Left cardiac atrium (tissue), 4 donors: ENCODE data around the gene EDEM3. TPM values are rescaled to one million over a fixed set of nuclear protein-coding genes. Genes with fewer than 3 reads are reported as not detected.

ENCODE experiments used
- ATAC-seq, 2 donors: fragments of 200-7000 bp; cut with Tn5 transposase; one replicate each; pipeline ENCODE4 v1.9.1; 2020; ENCODE audit warnings: mild to moderate bottlenecking in 2 of 2, moderate library complexity in 2 of 2
- DNase-seq: peaks from one replicate; pipeline ENCODE4 v3.0.0-alpha.2; 2020
- intact Hi-C, 2 donors: fragments of 100-400 bp; cut with DNase I; formaldehyde crosslinking; loops; one replicate each; pipeline versions ENCODE4 v1.14.1 to v1.15.1; 2022 to 2023
- total RNA-seq, 2 donors: library from RNA; stranded (reverse); fragmentation: NEBNext Ultra II Directional; extraction: Animal tissue kit (Norgen Biotek cat#: 25700); gene quantifications; one replicate each; pipeline ENCODE4 v1.2.1, GENCODE V29; 2021
- donor health status: DM: no; HTN: yes; CAD: no.
- donor health status: DM: no; HTN: yes; CAD: no; lungs with severe emphysema.
- donor health status: DM: yes; HTN: yes; CAD: no.
- donor health status: Dilated cardiomyopathy.

Gene EDEM3
- total RNA-seq, 2 donors from 2014 or later = 21.7 to 25.4 TPM

GRCh38 chr1:184655185-184655584 is 99.5 kb downstream of the EDEM3 start:
- ATAC-seq (no peak), DNase-seq (no peak)
- intact Hi-C loops = no loop called here

GRCh38 chr1:184650177-184650866 is 104.3 kb downstream of the EDEM3 start:
- DNase-seq (no peak), ATAC-seq (no peak)
- intact Hi-C loops = no loop called here

DNA sequence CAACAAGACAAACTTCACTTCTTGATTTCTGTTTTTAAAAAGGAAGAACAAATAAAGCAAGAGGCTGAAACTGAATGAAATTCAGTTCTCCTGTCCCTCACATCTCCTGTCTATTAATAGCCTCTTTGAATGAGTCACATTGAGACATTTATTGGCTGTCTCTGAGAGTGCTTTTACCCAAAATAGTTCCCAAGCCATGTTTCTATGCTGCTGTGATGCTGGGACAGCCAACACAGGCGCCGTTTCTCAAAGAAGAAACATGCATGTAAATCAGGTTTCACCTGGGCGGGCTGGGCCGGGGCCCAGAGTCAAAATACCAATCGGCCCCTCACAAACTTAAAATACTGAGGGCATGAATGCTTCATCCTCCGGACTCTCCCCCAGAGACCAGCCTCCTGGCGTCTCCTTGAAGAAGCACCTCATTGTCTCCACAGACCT is 105.2 kb downstream of the EDEM3 start:
- ATAC-seq (peak; percentile 81 to 90), DNase-seq (no peak)
- intact Hi-C loops = no loop called here

- ATAC-seq = peak in 1 of 2 donors; percentile 47
- intact Hi-C loops = no loop called here
- DNase-seq = no peak
Observed at GRCh38 chr1:184648856-184649201, 105.8 kb downstream of the EDEM3 start.

GRCh38 chr1:184648160-184648855 is 106.3 kb downstream of the EDEM3 start:
- intact Hi-C loops = no loop called here
- ATAC-seq (no peak), DNase-seq (no peak)

DNA sequence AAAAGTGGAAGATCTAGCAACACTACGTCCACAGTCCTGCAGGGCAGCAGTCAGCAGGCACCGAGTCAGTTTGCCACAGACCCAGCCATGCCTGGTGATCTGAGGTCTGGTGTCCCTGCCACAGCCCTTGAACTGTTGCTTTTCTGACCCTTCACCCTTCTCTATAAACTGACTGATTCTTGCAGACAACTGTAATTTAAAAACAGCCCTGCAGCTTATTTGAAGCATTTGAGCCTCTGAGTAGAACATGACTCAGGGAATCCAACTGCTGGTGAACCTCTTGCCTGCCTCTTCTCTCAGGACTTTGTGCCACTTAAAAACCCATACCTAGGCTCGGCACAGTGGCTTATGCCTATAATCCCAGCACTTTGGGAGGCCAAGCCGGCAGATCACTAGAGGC is 107.2 kb downstream of the EDEM3 start:
- intact Hi-C loops = no loop called here
- ATAC-seq = no peak
- DNase-seq = no peak

DNA sequence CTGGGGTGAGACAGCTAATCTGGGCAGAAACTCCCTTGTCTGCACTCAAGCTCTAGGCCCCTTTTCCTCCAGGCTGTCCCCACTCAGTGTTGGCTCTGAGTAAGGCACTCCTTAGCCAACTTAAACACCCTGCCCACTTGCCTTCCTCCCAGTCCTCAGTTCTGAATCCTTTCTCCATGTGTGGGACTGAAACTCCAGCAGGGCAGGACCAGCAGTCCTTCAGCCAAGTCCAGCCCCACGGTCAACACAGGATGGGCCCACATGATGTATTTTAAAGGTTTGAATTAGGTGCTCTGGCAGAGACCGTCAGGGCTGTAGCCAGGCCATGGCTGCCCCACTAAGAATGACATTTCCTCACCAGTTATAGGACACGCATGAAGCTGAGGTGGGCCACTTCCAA is 107.8 kb downstream of the EDEM3 start:
- DNase-seq = no peak
- intact Hi-C loops = no loop called here
- ATAC-seq = peak in 1 of 2 donors; percentile 51

- ATAC-seq = no peak
- DNase-seq = no peak
- intact Hi-C loops = no loop called here
Observed at GRCh38 chr1:184646178-184646701, 108.4 kb downstream of the EDEM3 start.

GRCh38 chr1:184644771-184645170 is 109.9 kb downstream of the EDEM3 start:
- DNase-seq (no peak), ATAC-seq (no peak)
- intact Hi-C loops = no loop called here

DNA sequence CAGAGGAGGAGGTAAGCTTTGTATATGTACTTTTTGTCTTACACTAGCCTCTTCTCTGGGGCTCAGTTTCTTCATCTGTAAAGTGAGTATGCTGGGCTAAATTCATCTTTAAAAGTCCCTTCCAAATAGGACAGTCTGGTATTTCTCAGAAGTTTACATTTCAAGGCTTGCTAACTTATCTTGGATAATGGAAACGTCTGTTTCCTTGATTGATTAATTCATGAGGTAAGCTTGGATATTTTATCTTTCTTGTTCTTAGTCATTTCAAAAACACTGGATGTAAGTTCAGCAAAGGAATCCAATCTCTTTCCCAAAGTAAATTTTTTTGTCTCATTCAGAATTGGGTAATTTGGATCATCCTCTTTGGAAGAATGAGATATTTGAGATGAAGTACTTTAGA is 111.0 kb downstream of the EDEM3 start:
- intact Hi-C loops = no loop called here
- ATAC-seq (no peak), DNase-seq (no peak)

DNA sequence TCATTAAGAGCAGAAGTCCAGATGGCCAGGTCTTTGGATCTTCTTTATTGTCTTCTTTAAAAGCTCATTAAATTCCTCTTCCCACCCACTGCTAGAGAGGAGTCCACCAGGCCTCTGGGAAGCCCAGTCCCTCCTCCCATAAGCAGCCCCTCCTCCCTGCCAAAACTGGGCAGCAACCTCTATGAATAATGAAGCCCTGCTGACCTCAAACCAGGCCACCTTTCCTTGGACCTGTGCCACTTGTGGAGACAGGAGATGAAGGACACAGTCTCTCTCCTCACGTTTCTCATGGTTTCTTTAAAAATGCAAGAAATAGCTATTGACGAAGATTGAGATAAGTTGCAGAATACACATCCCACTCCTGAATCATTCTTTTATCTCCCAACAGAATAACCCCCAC is 112.8 kb downstream of the EDEM3 start:
- DNase-seq (no peak), ATAC-seq (no peak)
- intact Hi-C loops = no loop called here

DNA sequence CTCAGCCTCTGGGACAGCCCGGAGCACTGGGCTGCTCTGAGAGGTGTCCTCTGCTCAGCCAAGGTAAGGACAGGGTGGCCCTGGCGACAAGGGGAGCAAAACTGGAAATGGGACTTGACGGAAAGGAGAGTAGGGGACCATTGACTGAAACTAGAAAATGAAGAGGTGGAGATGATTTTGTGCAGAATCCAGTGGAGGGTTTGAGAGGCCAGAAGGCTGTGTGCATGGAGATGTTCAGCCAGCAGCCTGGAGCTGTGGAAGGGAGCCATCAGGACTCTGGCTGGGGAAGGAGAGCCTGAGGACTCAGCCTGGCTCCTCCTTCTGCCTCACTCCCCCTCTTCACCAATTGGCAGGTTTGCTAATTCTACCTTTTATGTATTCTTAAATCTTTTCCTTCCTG is 114.2 kb downstream of the EDEM3 start:
- no peak for DNase-seq
- intact Hi-C loops = no loop called here
- ATAC-seq = no peak

Other genes starting within 250 kb of the EDEM3 start
- gene NIBAN1, start 219.7 kb upstream of the EDEM3 start, total RNA-seq = 100 to 1,000 TPM; 281 to 313 TPM